GM12864 (cell line): ENCODE results near the gene EVA1C.
"Not testable (repeated sequence)": the region's sequence is repeated elsewhere in the genome, so short reads cannot be mapped to it uniquely, and the experiment has no call there.

Experiments used
- DNase-seq: peaks from one replicate; pipeline ENCODE4 v3.0.0-alpha.2; 2011; ENCODE audit warnings: low read depth
- H3K4me3 ChIP-seq: 2 replicates; pipeline ENCODE4 v1.5.1; 2011; ENCODE audit warnings: mild to moderate bottlenecking, low read depth, low read length, control low read depth
- TF ChIP-seq, protein P1 (sequence below): IDR thresholded peaks from 2 replicates; pipeline ENCODE4 v1.5.1; 2011; ENCODE audit warnings: low read depth, mild to moderate bottlenecking, moderate library complexity, low read length, control low read depth, inconsistent platforms; ENCODE audit errors: missing control alignments

The EVA1C gene

DNA sequence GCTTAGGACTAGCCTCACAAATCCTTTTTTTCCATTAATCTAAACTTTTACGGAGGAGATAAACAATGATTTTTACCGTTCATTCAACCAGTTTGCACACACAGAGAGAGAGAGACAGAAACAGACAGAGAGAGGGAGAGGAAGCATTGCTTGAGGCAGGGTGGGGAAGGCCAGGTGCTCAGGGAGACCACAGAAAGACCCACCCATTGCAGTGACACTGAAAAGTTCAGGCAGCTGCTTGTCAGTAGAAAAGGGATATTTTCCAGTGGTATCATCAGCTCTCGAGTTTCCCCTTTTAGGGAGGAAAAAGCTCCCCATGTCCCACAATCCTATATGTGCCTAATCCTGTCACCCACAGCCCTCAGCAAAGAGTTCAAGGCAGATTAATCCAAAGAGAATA lies 145.6 kb downstream of the EVA1C start:
- DNase-seq: no peak
- no peak overlapping the region for H3K4me3 ChIP-seq

DNA sequence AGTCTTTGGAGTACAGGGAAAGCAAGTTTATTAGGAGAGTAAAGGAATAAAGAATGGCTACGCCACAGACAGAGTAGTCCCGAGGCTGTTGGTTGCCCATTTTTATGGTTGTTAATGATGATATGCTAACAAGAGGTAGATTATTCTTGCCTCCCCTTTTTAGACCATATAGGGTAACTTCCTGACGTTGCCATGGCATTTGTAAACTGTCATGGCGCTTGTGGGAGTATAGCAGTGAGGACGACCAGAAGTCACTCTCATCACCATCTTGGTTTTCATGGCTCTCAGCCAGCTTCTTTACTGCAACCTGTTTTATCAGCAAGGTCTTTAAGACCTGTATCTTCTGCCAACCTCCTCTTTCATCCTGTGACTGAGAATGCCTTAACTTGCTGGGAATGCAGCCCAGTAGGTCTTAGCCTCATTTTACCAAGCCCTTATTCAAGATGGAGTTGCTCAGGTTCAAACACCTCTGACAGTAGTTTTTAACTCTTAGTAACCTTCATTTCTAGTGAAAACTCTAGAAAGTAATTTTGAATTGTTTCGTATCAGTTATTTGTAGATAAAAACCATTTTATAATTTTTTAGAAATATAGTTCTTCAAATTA lies 146.6 kb downstream of the EVA1C start:
- DNase-seq: no peak
- TF ChIP-seq, protein P1, sequence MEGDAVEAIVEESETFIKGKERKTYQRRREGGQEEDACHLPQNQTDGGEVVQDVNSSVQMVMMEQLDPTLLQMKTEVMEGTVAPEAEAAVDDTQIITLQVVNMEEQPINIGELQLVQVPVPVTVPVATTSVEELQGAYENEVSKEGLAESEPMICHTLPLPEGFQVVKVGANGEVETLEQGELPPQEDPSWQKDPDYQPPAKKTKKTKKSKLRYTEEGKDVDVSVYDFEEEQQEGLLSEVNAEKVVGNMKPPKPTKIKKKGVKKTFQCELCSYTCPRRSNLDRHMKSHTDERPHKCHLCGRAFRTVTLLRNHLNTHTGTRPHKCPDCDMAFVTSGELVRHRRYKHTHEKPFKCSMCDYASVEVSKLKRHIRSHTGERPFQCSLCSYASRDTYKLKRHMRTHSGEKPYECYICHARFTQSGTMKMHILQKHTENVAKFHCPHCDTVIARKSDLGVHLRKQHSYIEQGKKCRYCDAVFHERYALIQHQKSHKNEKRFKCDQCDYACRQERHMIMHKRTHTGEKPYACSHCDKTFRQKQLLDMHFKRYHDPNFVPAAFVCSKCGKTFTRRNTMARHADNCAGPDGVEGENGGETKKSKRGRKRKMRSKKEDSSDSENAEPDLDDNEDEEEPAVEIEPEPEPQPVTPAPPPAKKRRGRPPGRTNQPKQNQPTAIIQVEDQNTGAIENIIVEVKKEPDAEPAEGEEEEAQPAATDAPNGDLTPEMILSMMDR: no peak
- H3K4me3 ChIP-seq: no peak overlapping the region

More for the DNA sequence above, 145.6 kb downstream of the EVA1C start:
- TF ChIP-seq, protein P1: no peak

DNA sequence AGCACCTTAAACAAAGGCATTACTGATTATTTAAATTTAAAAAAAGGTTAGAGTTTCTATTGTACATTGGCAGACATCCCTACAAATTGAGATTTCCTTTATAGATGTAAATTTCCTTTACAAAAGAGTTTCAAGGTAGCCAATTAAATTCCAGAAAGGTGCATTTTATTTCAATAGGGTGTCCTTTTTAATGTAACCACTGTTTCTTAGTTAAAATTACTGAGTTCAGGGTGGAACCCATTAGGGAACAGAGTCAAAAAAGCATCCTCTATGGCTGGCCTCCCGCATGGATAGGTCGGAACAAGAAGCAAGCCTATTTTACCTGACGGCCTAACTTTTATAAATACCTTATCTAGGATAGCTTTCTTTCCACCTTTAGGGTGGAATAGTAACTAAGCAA lies 148.4 kb downstream of the EVA1C start:
- no peak for DNase-seq
- H3K4me3 ChIP-seq: no peak overlapping the region
- TF ChIP-seq, protein P1: no peak

DNA sequence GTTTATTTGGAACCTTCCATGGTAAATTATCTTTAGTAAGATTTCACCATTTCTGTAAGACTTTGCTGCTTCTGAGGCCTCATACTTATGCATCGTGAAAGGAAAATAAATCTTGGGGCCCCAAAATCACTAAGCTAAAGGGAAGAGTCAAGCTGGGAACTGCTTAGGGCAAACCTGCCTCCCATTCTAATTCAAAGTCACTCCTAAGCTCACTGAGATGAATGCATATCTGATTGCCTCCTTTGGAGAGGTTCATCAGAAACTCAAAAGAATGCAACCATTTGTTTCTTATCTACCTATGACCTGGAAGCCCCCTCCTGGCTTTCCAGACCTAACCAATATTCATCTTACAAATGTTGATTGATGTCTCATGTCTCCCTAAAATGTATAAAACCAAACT lies 149.0 kb downstream of the EVA1C start:
- not testable (repeated sequence) for DNase-seq, H3K4me3 ChIP-seq

DNA sequence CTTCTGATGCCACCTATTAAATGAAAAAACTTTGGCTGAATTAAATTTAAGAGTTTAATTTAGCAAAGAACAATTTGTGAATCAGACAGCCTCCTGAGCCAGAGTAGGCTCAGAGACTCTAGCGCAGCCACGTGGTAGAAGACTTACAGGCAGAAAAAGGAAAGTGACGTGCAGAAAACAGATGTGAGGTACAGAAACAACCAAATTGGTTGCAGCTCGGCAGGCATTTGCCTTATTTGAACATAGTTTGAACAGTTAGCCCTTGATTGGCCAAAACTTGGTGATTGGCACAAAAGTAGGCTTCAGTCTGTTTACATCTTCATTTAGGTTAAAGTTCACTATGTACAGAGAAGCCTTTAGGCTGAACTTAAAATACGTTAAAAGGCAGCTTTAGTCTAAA lies 149.9 kb downstream of the EVA1C start:
- TF ChIP-seq, protein P1: peak; percentile 13
- no peak for DNase-seq

DNA sequence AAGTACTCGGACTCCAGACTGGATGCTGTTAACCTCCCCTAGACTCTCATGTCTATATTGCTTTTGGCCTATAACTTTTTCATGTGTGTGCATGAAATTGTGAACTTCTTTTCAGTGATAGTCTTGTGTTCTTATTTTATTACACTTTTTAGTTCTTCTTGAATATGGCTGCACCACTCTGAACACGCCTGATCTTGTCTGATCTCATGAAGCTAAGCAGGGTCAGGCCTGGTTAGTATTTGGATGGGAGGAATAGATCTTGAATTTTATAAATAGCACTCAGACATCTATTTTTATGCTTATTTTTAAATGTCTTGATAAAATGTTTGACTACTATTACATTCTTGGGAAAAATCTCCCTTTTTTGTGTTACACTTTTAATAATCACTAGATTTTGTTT lies 150.4 kb downstream of the EVA1C start:
- no peak for DNase-seq
- TF ChIP-seq, protein P1: no peak
- H3K4me3 ChIP-seq: no peak overlapping the region

More for the DNA sequence above, 149.9 kb downstream of the EVA1C start:
- H3K4me3 ChIP-seq: no peak overlapping the region
